ENCODE data around the gene PLXDC2. TPM values are rescaled to one million over a fixed set of nuclear protein-coding genes. Genes with fewer than 3 reads are reported as not detected.

Gene PLXDC2
- total RNA-seq, 1 donor from 2014 or later: 79.2 TPM

- H3K36me3 Mint-ChIP-seq: peaks cover 24% of the 10 kb centered on the region
Measured at GRCh38 chr10:20118119-20118518, 301.9 kb downstream of the PLXDC2 start.

GRCh38 chr10:20128811-20129210 lies 312.6 kb downstream of the PLXDC2 start:
- Mint-ChIP-seq H3K9me3 (peaks cover 10% of the 10 kb centered on the region), H3K4me1 (ENCODE audit: unreplicated experiment) (no peaks in the 10 kb centered on the region), H3K36me3 (peaks cover 20% of the 10 kb centered on the region), H3K4me3 (no peak overlapping the region), H3K27ac (no peak overlapping the region), H3K27me3 (no peaks in the 10 kb centered on the region)
- no peak for TF ChIP-seq CTCF (conservative IDR thresholded peaks at IDR 0.05)
- DNase-seq (ENCODE audit: extremely low spot score, unreplicated experiment): no peak

More at GRCh38 chr10:20118119-20118518, 301.9 kb downstream of the PLXDC2 start:
- H3K4me1 Mint-ChIP-seq (ENCODE audit: unreplicated experiment): peaks cover 7% of the 10 kb centered on the region
- no peaks in the 10 kb centered on the region for H3K27me3 Mint-ChIP-seq
- no peak for DNase-seq (ENCODE audit: extremely low spot score, unreplicated experiment)
- H3K4me3 Mint-ChIP-seq: no peak overlapping the region
- no peak overlapping the region for H3K27ac Mint-ChIP-seq
- no peak for TF ChIP-seq CTCF (conservative IDR thresholded peaks at IDR 0.05)
- H3K9me3 Mint-ChIP-seq: peaks cover 4% of the 10 kb centered on the region

GRCh38 chr10:20132816-20133215 lies 316.6 kb downstream of the PLXDC2 start:
- no peak for DNase-seq (ENCODE audit: extremely low spot score, unreplicated experiment)
- Mint-ChIP-seq H3K36me3 (peaks cover 30% of the 10 kb centered on the region), H3K4me3 (no peak overlapping the region), H3K9me3 (peaks cover 19% of the 10 kb centered on the region), H3K27me3 (no peaks in the 10 kb centered on the region), H3K4me1 (ENCODE audit: unreplicated experiment) (no peaks in the 10 kb centered on the region), H3K27ac (no peak overlapping the region)
- TF ChIP-seq CTCF (conservative IDR thresholded peaks at IDR 0.05): no peak

GRCh38 chr10:20133669-20134189 lies 317.5 kb downstream of the PLXDC2 start:
- no peaks in the 10 kb centered on the region for H3K27me3 Mint-ChIP-seq
- DNase-seq (ENCODE audit: extremely low spot score, unreplicated experiment): no peak
- H3K9me3 Mint-ChIP-seq: peaks cover 19% of the 10 kb centered on the region
- H3K4me3 Mint-ChIP-seq: no peak overlapping the region
- peaks cover 23% of the 10 kb centered on the region for H3K36me3 Mint-ChIP-seq
- no peaks in the 10 kb centered on the region for H3K4me1 Mint-ChIP-seq (ENCODE audit: unreplicated experiment)
- no peak overlapping the region for H3K27ac Mint-ChIP-seq
- no peak for TF ChIP-seq CTCF (conservative IDR thresholded peaks at IDR 0.05)

- Mint-ChIP-seq H3K36me3 (peaks cover 9% of the 10 kb centered on the region), H3K4me3 (no peak overlapping the region), H3K4me1 (ENCODE audit: unreplicated experiment) (no peaks in the 10 kb centered on the region), H3K27me3 (no peaks in the 10 kb centered on the region), H3K27ac (no peak overlapping the region), H3K9me3 (no peaks in the 10 kb centered on the region)
- DNase-seq (ENCODE audit: extremely low spot score, unreplicated experiment): no peak
- TF ChIP-seq CTCF (conservative IDR thresholded peaks at IDR 0.05): no peak
Measured at GRCh38 chr10:20142311-20142710, 326.1 kb downstream of the PLXDC2 start.

- H3K27ac Mint-ChIP-seq: no peak overlapping the region
- H3K9me3 Mint-ChIP-seq: no peaks in the 10 kb centered on the region
- DNase-seq (ENCODE audit: extremely low spot score, unreplicated experiment): no peak
- no peaks in the 10 kb centered on the region for H3K4me1 Mint-ChIP-seq (ENCODE audit: unreplicated experiment)
- H3K36me3 Mint-ChIP-seq: peaks cover 10% of the 10 kb centered on the region
- TF ChIP-seq CTCF (conservative IDR thresholded peaks at IDR 0.05): no peak
- no peak overlapping the region for H3K4me3 Mint-ChIP-seq
- no peaks in the 10 kb centered on the region for H3K27me3 Mint-ChIP-seq
Measured at GRCh38 chr10:20144268-20144667, 328.0 kb downstream of the PLXDC2 start.
